GM19397 (cell line): ENCODE data around the gene IL4.

Source experiments
- ATAC-seq: cut with Tn5 transposase; IDR thresholded peaks from one replicate; pipeline ENCODE4 v1.9.1; 2021; ENCODE audit warnings: mild to moderate bottlenecking, moderate library complexity; ENCODE audit not compliant: unreplicated experiment

The IL4 gene

GRCh38 chr5:132669966-132670882, 3.6 kb upstream of the IL4 start:
- ATAC-seq, result no peak

GRCh38 chr5:132671000-132671399, 2.8 kb upstream of the IL4 start:
- ATAC-seq, result no peak

GRCh38 chr5:132673488-132673887, 301 bp upstream of the IL4 start:
- ATAC-seq, result no peak

GRCh38 chr5:132674671-132675506, 1.1 kb downstream of the IL4 start:
- peak; percentile 79 for ATAC-seq

- no peak for ATAC-seq
These were observed 2.3 kb downstream of the IL4 start for GRCh38 chr5:132675936-132676689.

- no peak for ATAC-seq
These were observed 3.4 kb downstream of the IL4 start for GRCh38 chr5:132677191-132677590.

GRCh38 chr5:132677682-132678400, 4.1 kb downstream of the IL4 start:
- ATAC-seq, result no peak

- no peak for ATAC-seq
These were observed 4.9 kb downstream of the IL4 start for GRCh38 chr5:132678735-132679134.

- no peak for ATAC-seq
These were observed 5.4 kb downstream of the IL4 start for GRCh38 chr5:132679166-132679565.

GRCh38 chr5:132679717-132680380, 6.1 kb downstream of the IL4 start:
- ATAC-seq, result no peak

GRCh38 chr5:132680780-132681475, 7.1 kb downstream of the IL4 start:
- ATAC-seq, result no peak

- no peak for ATAC-seq
These were observed 7.7 kb downstream of the IL4 start for GRCh38 chr5:132681476-132681831.

GRCh38 chr5:132681983-132682382, 8.2 kb downstream of the IL4 start:
- no peak for ATAC-seq

GRCh38 chr5:132684491-132684890, 10.7 kb downstream of the IL4 start:
- no peak for ATAC-seq

GRCh38 chr5:132684922-132685720, 11.3 kb downstream of the IL4 start:
- ATAC-seq, result no peak

GRCh38 chr5:132686193-132686592, 12.4 kb downstream of the IL4 start:
- ATAC-seq, result no peak

GRCh38 chr5:132687995-132688394, 14.2 kb downstream of the IL4 start:
- no peak for ATAC-seq

- ATAC-seq, result no peak
These were observed 14.9 kb downstream of the IL4 start for GRCh38 chr5:132688536-132689339.
